ENCODE measurements around the gene SPATA9. TPM values are rescaled to one million over a fixed set of nuclear protein-coding genes. Genes with fewer than 3 reads are reported as not detected.

The SPATA9 gene
- total RNA-seq, 1 experiment from 2014 or later = not detected

GRCh38 chr5:95644351-95645042, 38.3 kb downstream of the SPATA9 start:
- CTCF ChIA-PET = interaction anchor here (0.7 to 1.8 kb wide), 5 partner anchors 116 to 199 kb away, joined by 3 to 12 read pairs (median 3); partner anchors contain the start of gene GLRX
- H3K27me3 Mint-ChIP-seq (ENCODE audit: unreplicated experiment) = no peaks in the 10 kb centered on the region
- intact Hi-C loops (cut with micrococcal nuclease; ENCODE audit: unreplicated experiment) = loop anchor here (1.0 to 10.0 kb wide), 6 partner anchors 88 to 960 kb away; partner anchors contain the start of genes ELL2 and RHOBTB3
- peak; percentile 75 for TF ChIP-seq CTCF (IDR thresholded peaks at IDR 0.05; ENCODE audit: unreplicated experiment)
- DNase-seq = peak; percentile 59
- peaks cover 15% of the 10 kb centered on the region for H3K36me3 Mint-ChIP-seq (ENCODE audit: insufficient read depth, unreplicated experiment)
- no peaks in the 10 kb centered on the region for H3K9me3 Mint-ChIP-seq (ENCODE audit: low read depth, unreplicated experiment)
- BruUV-seq (replicated peaks) = no TSS peak
- H3K4me1 Mint-ChIP-seq (ENCODE audit: low read depth, unreplicated experiment) = peaks cover 11% of the 10 kb centered on the region
- no peak overlapping the region for H3K4me3 Mint-ChIP-seq (ENCODE audit: low read depth, unreplicated experiment)
- H3K27ac Mint-ChIP-seq (ENCODE audit: unreplicated experiment) = peak overlapping the region; percentile 46

GRCh38 chr5:95643152-95643551, 39.6 kb downstream of the SPATA9 start:
- no peak overlapping the region for H3K4me3 Mint-ChIP-seq (ENCODE audit: low read depth, unreplicated experiment)
- H3K27me3 Mint-ChIP-seq (ENCODE audit: unreplicated experiment) = peaks cover 10% of the 10 kb centered on the region
- H3K9me3 Mint-ChIP-seq (ENCODE audit: low read depth, unreplicated experiment) = no peaks in the 10 kb centered on the region
- intact Hi-C loops (cut with micrococcal nuclease; ENCODE audit: unreplicated experiment) = loop anchor here (10.0 kb wide), 2 partner anchors 322 to 962 kb away; partner anchors contain the start of gene ELL2
- H3K27ac Mint-ChIP-seq (ENCODE audit: unreplicated experiment) = no peak overlapping the region
- CTCF ChIA-PET = interaction anchor here (1.6 kb wide), 1 partner anchor 180 kb away, joined by 3 read pairs; the partner anchor contains the start of gene GLRX
- BruUV-seq (replicated peaks) = no TSS peak
- no peak for TF ChIP-seq CTCF (IDR thresholded peaks at IDR 0.05; ENCODE audit: unreplicated experiment)
- no peak for DNase-seq
- H3K36me3 Mint-ChIP-seq (ENCODE audit: insufficient read depth, unreplicated experiment) = peaks cover 15% of the 10 kb centered on the region
- H3K4me1 Mint-ChIP-seq (ENCODE audit: low read depth, unreplicated experiment) = peaks cover 10% of the 10 kb centered on the region

GRCh38 chr5:95641741-95642220, 41.0 kb downstream of the SPATA9 start:
- no peaks in the 10 kb centered on the region for H3K9me3 Mint-ChIP-seq (ENCODE audit: low read depth, unreplicated experiment)
- peaks cover 13% of the 10 kb centered on the region for H3K27me3 Mint-ChIP-seq (ENCODE audit: unreplicated experiment)
- TF ChIP-seq CTCF (IDR thresholded peaks at IDR 0.05; ENCODE audit: unreplicated experiment) = no peak
- DNase-seq = no peak
- CTCF ChIA-PET = interaction anchor here (1.0 kb wide), 2 partner anchors 139 to 205 kb away, joined by 4 to 5 read pairs; no protein-coding TSS in a partner anchor
- no peak overlapping the region for H3K27ac Mint-ChIP-seq (ENCODE audit: unreplicated experiment)
- no TSS peak for BruUV-seq (replicated peaks)
- intact Hi-C loops (cut with micrococcal nuclease; ENCODE audit: unreplicated experiment) = loop anchor here (10.0 kb wide), 2 partner anchors 323 to 963 kb away; partner anchors contain the start of gene ELL2
- H3K4me3 Mint-ChIP-seq (ENCODE audit: low read depth, unreplicated experiment) = no peak overlapping the region
- H3K4me1 Mint-ChIP-seq (ENCODE audit: low read depth, unreplicated experiment) = peaks cover 10% of the 10 kb centered on the region
- H3K36me3 Mint-ChIP-seq (ENCODE audit: insufficient read depth, unreplicated experiment) = peaks cover 11% of the 10 kb centered on the region

- H3K9me3 Mint-ChIP-seq (ENCODE audit: low read depth, unreplicated experiment) = no peaks in the 10 kb centered on the region
- CTCF ChIA-PET = no interaction called here
- H3K4me1 Mint-ChIP-seq (ENCODE audit: low read depth, unreplicated experiment) = no peaks in the 10 kb centered on the region
- no TSS peak for BruUV-seq (replicated peaks)
- peaks cover 13% of the 10 kb centered on the region for H3K27me3 Mint-ChIP-seq (ENCODE audit: unreplicated experiment)
- H3K4me3 Mint-ChIP-seq (ENCODE audit: low read depth, unreplicated experiment) = no peak overlapping the region
- no peak for DNase-seq
- H3K27ac Mint-ChIP-seq (ENCODE audit: unreplicated experiment) = no peak overlapping the region
- intact Hi-C loops (cut with micrococcal nuclease; ENCODE audit: unreplicated experiment) = no loop called here
- no peak for TF ChIP-seq CTCF (IDR thresholded peaks at IDR 0.05; ENCODE audit: unreplicated experiment)
- H3K36me3 Mint-ChIP-seq (ENCODE audit: insufficient read depth, unreplicated experiment) = no peaks in the 10 kb centered on the region
Measured at GRCh38 chr5:95638632-95639031, 44.2 kb downstream of the SPATA9 start.

All from Calu3 (cell line).